GM19239 (cell line): ENCODE data around the gene GFRA1.

Experiments
- DNase-seq: peaks from one replicate; pipeline ENCODE4 v3.0.0; 2011; ENCODE audit warnings: low spot score; ENCODE audit not compliant: insufficient read length
- FAIRE-seq: peaks from 2 replicates; lab custom pipeline; 2011; peaks lifted over from hg19 to GRCh38; lab: Jason Lieb, UNC

The GFRA1 gene

DNA sequence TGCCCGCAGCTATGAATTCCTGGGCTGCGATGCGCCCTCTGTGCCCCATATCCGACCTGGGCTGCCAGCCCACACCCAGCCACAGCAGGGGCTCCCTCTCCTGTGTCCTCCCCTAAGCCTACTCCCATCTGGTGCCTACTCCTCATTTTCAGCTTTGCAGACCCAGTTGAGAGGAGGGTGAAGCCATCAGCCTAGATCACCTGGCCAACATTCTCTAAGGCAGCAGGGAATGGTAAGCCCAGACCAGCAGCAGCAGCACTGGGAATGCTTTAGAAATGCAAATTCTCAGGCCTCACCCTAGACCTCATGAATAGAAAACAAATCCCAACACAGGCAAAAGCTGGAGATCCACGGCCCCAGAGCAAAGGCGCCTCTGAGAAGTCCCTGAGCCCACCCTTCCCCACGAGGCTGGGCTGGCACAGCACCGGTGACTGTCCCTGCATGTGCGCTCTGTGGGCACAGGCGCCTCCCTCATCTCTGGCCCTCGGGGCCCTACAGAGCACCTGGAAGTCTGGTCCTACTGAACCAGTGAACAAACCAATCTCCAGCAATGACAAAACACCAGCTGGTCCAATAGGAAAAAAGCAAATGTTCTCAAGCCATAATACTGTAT lies 161.4 kb downstream of the GFRA1 start:
- FAIRE-seq = no peak
- DNase-seq = no peak

- FAIRE-seq (no peak), DNase-seq (no peak)
Measured at GRCh38 chr10:116110736-116111135, 162.3 kb downstream of the GFRA1 start.

DNA sequence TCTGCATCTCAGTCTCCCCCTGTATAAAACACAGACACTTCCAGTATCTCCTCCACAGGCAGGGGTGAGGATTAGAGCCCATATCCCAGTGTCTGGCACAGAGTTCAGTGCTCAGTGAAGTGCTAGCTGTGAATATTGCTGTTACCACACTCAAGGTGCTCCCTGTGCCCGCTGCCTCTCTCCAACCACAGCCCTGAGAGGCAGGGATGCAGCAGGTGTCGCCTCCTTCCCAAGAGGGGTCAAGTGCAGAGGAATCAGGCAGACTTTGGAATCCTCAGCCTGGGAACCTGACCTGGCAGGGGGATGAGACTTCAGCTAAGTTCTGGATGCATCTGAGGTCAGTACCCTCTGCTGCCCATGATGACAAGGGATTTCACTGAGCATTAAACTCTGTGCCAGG lies 163.1 kb downstream of the GFRA1 start:
- DNase-seq (no peak), FAIRE-seq (no peak)

GRCh38 chr10:116109481-116109880 lies 163.5 kb downstream of the GFRA1 start:
- FAIRE-seq (no peak), DNase-seq (no peak)

GRCh38 chr10:116108095-116108494 lies 164.9 kb downstream of the GFRA1 start:
- FAIRE-seq = no peak
- no peak for DNase-seq

DNA sequence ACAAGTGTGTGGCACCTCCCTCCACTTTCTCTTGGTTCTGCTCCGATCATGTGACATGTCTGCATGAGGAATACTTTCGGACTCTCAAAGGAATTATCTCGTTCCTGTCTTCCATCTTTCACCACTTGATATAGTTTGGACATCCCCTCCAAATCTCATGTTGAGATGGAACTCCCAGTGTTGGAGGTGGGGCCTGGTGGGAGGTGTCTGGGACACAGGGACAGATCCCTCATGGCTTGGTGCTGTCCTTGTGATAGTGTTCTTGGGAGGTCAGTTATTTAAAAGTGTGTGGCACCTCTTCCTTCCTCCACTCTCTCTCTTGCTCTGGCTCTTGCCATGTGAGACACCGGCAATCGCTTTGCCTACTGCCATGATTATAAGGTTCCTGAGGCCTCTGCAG lies 166.4 kb downstream of the GFRA1 start:
- FAIRE-seq = no peak
- DNase-seq = no peak

GRCh38 chr10:116105264-116105663 lies 167.7 kb downstream of the GFRA1 start:
- no peak for FAIRE-seq
- no peak for DNase-seq

- no peak for FAIRE-seq
- DNase-seq = no peak
Measured at GRCh38 chr10:116104210-116104932, 168.6 kb downstream of the GFRA1 start.

- DNase-seq = no peak
- no peak for FAIRE-seq
Measured at GRCh38 chr10:116103668-116104067, 169.3 kb downstream of the GFRA1 start.

- DNase-seq (no peak), FAIRE-seq (no peak)
Measured at GRCh38 chr10:116101616-116102315, 171.2 kb downstream of the GFRA1 start.

DNA sequence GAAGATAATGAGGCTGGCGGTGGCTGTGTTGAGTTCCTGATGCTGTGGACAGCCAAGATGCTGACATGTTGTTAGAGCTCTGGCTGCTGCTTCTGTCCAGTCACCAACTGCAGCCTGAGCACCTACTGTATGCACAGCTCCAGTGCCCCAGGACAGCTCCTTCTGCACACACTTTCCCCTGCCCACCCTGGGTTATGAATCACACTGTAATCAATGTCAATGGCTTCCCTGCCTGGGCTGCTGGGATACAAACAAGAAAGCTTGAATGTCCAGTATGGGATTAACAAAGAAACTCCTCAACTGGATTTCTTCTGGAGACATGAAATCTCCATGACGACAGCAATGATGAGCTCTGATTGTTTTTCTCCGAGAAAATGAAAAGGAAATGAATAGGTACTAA lies 172.0 kb downstream of the GFRA1 start:
- DNase-seq (no peak), FAIRE-seq (no peak)

GRCh38 chr10:116099023-116099420 lies 174.0 kb downstream of the GFRA1 start:
- no peak for DNase-seq
- no peak for FAIRE-seq

GRCh38 chr10:116098411-116099022 lies 174.5 kb downstream of the GFRA1 start:
- FAIRE-seq (no peak), DNase-seq (no peak)

DNA sequence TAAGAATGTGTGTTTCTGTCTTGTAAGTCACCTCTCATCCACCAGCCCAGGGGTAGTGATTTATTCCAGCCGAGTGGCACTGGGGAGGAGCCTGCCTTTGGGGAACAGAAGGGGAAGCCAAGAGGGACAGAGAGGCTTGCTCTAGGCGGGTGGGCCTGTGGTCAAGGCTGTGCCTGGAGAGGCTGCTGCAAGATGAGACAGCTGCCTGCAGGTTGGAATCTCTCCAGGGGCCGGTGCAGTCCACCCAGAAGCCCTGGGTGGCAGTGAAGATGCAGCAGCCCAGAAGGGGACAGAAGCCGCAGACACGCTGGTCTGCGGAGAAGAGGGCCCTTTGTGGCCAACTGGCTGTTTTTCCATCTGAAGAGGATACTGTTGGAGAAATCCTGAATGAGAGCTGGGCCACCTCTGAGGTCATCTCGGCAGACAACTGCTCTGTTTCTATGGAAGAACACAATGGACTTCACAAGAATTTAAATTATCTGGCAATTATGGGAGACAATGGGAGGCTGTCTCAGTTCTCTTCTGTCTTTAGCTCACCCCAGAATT lies 175.7 kb downstream of the GFRA1 start:
- no peak for FAIRE-seq
- no peak for DNase-seq

DNA sequence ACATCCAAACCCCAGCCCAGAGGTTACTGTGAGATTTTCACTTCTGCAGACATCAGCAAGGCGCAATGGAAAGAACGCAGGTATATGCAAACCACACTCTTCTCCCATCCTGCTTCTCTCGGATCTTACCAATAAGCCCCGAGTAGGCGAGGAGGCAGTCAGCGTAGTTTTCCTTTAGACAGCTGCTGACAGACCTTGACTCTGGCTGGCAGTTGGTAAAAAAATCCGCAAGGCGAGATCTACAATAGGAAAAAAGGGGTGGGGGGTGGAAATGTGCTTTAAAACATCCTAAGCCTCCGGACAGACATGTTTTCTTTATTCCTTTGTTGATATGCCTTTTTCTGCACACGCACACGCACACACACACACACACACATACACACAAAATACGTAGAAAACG lies 176.5 kb downstream of the GFRA1 start:
- no peak for DNase-seq
- FAIRE-seq = no peak

- DNase-seq (no peak), FAIRE-seq (no peak)
Measured at GRCh38 chr10:116094356-116094755, 178.7 kb downstream of the GFRA1 start.

- no peak for FAIRE-seq
- no peak for DNase-seq
Measured at GRCh38 chr10:116093031-116093430, 180.0 kb downstream of the GFRA1 start.

- DNase-seq (no peak), FAIRE-seq (no peak)
Measured at GRCh38 chr10:116088985-116089384, 184.0 kb downstream of the GFRA1 start.

- no peak for DNase-seq
- FAIRE-seq = no peak
Measured at GRCh38 chr10:116085323-116085722, 187.7 kb downstream of the GFRA1 start.

DNA sequence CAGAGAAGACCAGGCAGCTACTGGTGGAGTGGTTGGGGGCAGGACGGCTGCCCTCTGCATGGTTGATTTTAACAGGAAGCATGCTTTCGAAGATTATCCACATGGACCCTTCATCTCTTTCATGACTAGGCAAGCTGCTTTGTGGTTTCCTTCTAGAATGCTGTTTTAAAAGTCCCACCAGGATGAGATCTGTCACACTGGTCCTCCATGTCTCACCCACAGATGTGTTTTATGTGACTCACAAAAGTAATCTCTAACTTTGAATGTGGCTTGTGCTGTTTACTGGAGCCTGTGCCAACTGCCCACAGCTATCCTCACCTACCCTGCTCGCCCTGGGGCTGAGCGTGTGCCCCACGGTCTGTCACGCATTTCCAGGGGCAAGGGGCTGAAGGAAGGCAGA lies 188.8 kb downstream of the GFRA1 start:
- FAIRE-seq = no peak
- no peak for DNase-seq

DNA sequence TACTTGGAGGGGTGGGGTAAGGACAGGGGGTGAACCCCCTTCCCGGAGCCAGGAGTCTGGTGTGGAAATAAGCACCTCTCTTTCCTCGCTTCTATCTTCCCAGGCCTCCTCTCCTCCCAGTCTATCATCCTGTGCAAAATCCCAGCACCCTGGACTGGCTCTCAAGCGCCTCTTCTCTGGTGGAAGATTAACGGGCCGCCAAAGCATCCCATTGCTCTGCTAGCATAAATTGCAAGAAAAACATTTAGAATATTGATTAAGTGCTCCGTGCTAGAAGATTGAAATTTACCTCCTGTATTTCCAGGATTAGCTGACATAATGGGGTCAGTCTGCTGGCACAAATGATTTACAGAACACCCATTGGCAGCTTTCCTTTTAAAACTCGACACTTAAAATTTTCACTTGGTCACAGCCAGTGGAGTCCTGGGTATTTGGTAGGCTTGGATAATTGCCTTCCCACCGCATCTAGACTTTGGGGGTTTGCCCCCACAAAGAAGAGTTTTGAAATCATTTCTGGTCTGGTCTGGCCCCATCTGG lies 189.7 kb downstream of the GFRA1 start:
- DNase-seq = no peak
- no peak for FAIRE-seq
